SK-N-SH treated with all-trans-retinoic acid at 6 μM for 48 hours (cell line): Measurements from ENCODE around the gene PHYKPL.

Experiments used
- ATAC-seq: fragments of 200-7000 bp; cut with Tn5 transposase; 3 replicates; pipeline ENCODE4 v1.9.1; 2020; ENCODE audit warnings: mild to moderate bottlenecking, moderate library complexity
- ARNTL ChIP-seq: fragments of 450-650 bp; formaldehyde crosslinking; IDR thresholded peaks from 2 replicates; pipeline ENCODE4 v1.5.0; 2020; ENCODE audit warnings: low read depth, mild to moderate bottlenecking, moderate library complexity, borderline replicate concordance
- CSDC2 ChIP-seq: fragments of 250-450 bp; sonication (Bioruptor Pico); IDR thresholded peaks from 2 replicates; pipeline ENCODE4 v1.5.0; 2020; ENCODE audit warnings: mild to moderate bottlenecking, moderate library complexity
- CSRNP3 ChIP-seq: fragments of 250-450 bp; sonication (Bioruptor Pico); IDR thresholded peaks from 2 replicates; pipeline ENCODE4 v1.5.1; 2021; ENCODE audit warnings: mild to moderate bottlenecking, moderate library complexity
- ESRRG ChIP-seq: fragments of 250-450 bp; sonication (Bioruptor Pico); IDR thresholded peaks from 2 replicates; pipeline ENCODE4 v1.6.1; 2021; ENCODE audit warnings: mild to moderate bottlenecking
- GLIS3 ChIP-seq: fragments of 250-450 bp; sonication (Bioruptor Pico); IDR thresholded peaks from 2 replicates; pipeline ENCODE4 v1.5.0; 2020; ENCODE audit warnings: mild to moderate bottlenecking, moderate library complexity
- ISL1 ChIP-seq: fragments of 250-450 bp; sonication (Bioruptor Pico); IDR thresholded peaks from 2 replicates; pipeline ENCODE4 v2.1.2; 2022; ENCODE audit warnings: mild to moderate bottlenecking, moderate library complexity
- OSR1 ChIP-seq: fragments of 250-450 bp; sonication (Bioruptor Pico); IDR thresholded peaks from 2 replicates; pipeline ENCODE4 v1.8.0; 2022; ENCODE audit warnings: moderate library complexity, mild to moderate bottlenecking, inconsistent platforms
- PATZ1 ChIP-seq: fragments of 250-450 bp; sonication (Bioruptor Pico); IDR thresholded peaks from 2 replicates; pipeline ENCODE4 v1.8.0; 2020; ENCODE audit warnings: mild to moderate bottlenecking, moderate library complexity, borderline replicate concordance
- PPARA ChIP-seq: fragments of 250-450 bp; sonication (Bioruptor Pico); IDR thresholded peaks from 2 replicates; pipeline ENCODE4 v1.5.0; 2020; ENCODE audit warnings: mild to moderate bottlenecking, borderline replicate concordance
- RARB ChIP-seq: fragments of 250-450 bp; sonication (Bioruptor Pico); IDR thresholded peaks from 2 replicates; pipeline ENCODE4 v1.8.0; 2021; ENCODE audit warnings: mild to moderate bottlenecking, moderate library complexity
- SNAI2 ChIP-seq: fragments of 250-450 bp; sonication (Bioruptor Pico); IDR thresholded peaks from 2 replicates; pipeline ENCODE4 v1.5.0; 2020; ENCODE audit warnings: mild to moderate bottlenecking, moderate library complexity
- TCF4 ChIP-seq: fragments of 250-450 bp; sonication (Bioruptor Pico); IDR thresholded peaks from 2 replicates; pipeline ENCODE4 v1.8.0; 2021; ENCODE audit warnings: mild to moderate bottlenecking, moderate library complexity, borderline replicate concordance
- TOX ChIP-seq: fragments of 250-450 bp; sonication (Bioruptor Pico); IDR thresholded peaks from 2 replicates; pipeline ENCODE4 v1.8.0; 2021; ENCODE audit warnings: mild to moderate bottlenecking, moderate library complexity, borderline replicate concordance
- TSHZ2 ChIP-seq: fragments of 250-450 bp; sonication (Bioruptor Pico); IDR thresholded peaks from 2 replicates; pipeline ENCODE4 v1.5.0; 2020; ENCODE audit warnings: mild to moderate bottlenecking, moderate library complexity
- ZC3H10 ChIP-seq: fragments of 250-450 bp; sonication (Bioruptor Pico); IDR thresholded peaks from 2 replicates; pipeline ENCODE4 v1.5.1; 2021; ENCODE audit warnings: mild to moderate bottlenecking, moderate library complexity
- ZFP3 ChIP-seq: fragments of 250-450 bp; sonication (Bioruptor Pico); IDR thresholded peaks from 2 replicates; pipeline ENCODE4 v1.5.0; 2020; ENCODE audit warnings: mild to moderate bottlenecking, moderate library complexity
- ZFP30 ChIP-seq: fragments of 450-650 bp; formaldehyde crosslinking; IDR thresholded peaks from 2 replicates; pipeline ENCODE4 v1.5.0; 2022; ENCODE audit warnings: mild to moderate bottlenecking, moderate library complexity
- ZNF565 ChIP-seq: fragments of 450-650 bp; formaldehyde crosslinking; conservative IDR thresholded peaks from 2 replicates; pipeline ENCODE4 v1.5.0; 2020; ENCODE audit warnings: low read depth, mild to moderate bottlenecking, moderate library complexity
- ZNF70 ChIP-seq: fragments of 450-650 bp; formaldehyde crosslinking; IDR thresholded peaks from 2 replicates; pipeline ENCODE4 v1.5.0; 2020; ENCODE audit warnings: mild to moderate bottlenecking, moderate library complexity
- ZNF8 ChIP-seq: fragments of 450-650 bp; formaldehyde crosslinking; IDR thresholded peaks from 2 replicates; pipeline ENCODE4 v1.5.0; 2020; ENCODE audit warnings: mild to moderate bottlenecking, moderate library complexity
- TF ChIP-seq, protein P1 (sequence below): fragments of 250-450 bp; sonication (Bioruptor Pico); IDR thresholded peaks from 2 replicates; pipeline ENCODE4 v1.8.0; 2021; ENCODE audit warnings: low read depth, mild to moderate bottlenecking, moderate library complexity, borderline replicate concordance
- TF ChIP-seq, protein P2 (sequence below): fragments of 250-450 bp; sonication (Bioruptor Pico); IDR thresholded peaks from 2 replicates; pipeline ENCODE4 v1.5.1; 2020; ENCODE audit warnings: low read depth, mild to moderate bottlenecking, moderate library complexity

The PHYKPL gene

GRCh38 chr5:178246624-178247279, 14.2 kb upstream of the PHYKPL start:
- TF ChIP-seq PPARA (CRISPR knock-in tag) (no peak), ARNTL (no peak), RARB (CRISPR knock-in tag) (no peak), GLIS3 (CRISPR knock-in tag) (no peak), ZFP3 (no peak), ZC3H10 (no peak), ZNF70 (CRISPR knock-in tag) (no peak), TOX (CRISPR knock-in tag) (no peak), CSRNP3 (no peak), ZFP30 (no peak), OSR1 (CRISPR knock-in tag) (no peak), ZNF8 (CRISPR knock-in tag) (no peak), ESRRG (CRISPR knock-in tag) (no peak), ISL1 (no peak)
- TF ChIP-seq, protein P1, sequence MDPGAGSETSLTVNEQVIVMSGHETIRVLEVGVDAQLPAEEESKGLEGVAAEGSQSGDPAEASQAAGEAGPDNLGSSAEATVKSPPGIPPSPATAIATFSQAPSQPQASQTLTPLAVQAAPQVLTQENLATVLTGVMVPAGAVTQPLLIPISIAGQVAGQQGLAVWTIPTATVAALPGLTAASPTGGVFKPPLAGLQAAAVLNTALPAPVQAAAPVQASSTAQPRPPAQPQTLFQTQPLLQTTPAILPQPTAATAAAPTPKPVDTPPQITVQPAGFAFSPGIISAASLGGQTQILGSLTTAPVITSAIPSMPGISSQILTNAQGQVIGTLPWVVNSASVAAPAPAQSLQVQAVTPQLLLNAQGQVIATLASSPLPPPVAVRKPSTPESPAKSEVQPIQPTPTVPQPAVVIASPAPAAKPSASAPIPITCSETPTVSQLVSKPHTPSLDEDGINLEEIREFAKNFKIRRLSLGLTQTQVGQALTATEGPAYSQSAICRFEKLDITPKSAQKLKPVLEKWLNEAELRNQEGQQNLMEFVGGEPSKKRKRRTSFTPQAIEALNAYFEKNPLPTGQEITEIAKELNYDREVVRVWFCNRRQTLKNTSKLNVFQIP (CRISPR knock-in tag): no peak
- TF ChIP-seq, protein P2, sequence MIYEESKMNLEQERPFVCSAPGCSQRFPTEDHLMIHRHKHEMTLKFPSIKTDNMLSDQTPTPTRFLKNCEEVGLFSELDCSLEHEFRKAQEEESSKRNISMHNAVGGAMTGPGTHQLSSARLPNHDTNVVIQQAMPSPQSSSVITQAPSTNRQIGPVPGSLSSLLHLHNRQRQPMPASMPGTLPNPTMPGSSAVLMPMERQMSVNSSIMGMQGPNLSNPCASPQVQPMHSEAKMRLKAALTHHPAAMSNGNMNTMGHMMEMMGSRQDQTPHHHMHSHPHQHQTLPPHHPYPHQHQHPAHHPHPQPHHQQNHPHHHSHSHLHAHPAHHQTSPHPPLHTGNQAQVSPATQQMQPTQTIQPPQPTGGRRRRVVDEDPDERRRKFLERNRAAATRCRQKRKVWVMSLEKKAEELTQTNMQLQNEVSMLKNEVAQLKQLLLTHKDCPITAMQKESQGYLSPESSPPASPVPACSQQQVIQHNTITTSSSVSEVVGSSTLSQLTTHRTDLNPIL: no peak
- ATAC-seq: no peak

- ATAC-seq: no peak
- no peak for TF ChIP-seq ZFP30
- TF ChIP-seq ZNF565 (CRISPR knock-in tag): no peak
- no peak for TF ChIP-seq RARB (CRISPR knock-in tag)
- TF ChIP-seq ARNTL: no peak
- no peak for TF ChIP-seq OSR1 (CRISPR knock-in tag)
- TF ChIP-seq PPARA (CRISPR knock-in tag): no peak
- TF ChIP-seq CSDC2 (CRISPR knock-in tag): no peak
- TF ChIP-seq ISL1: no peak
- TF ChIP-seq ZC3H10: no peak
- no peak for TF ChIP-seq TOX (CRISPR knock-in tag)
- TF ChIP-seq ZFP3: no peak
- TF ChIP-seq TCF4 (CRISPR knock-in tag): no peak
- TF ChIP-seq PATZ1 (CRISPR knock-in tag): no peak
- no peak for TF ChIP-seq ZNF70 (CRISPR knock-in tag)
- TF ChIP-seq ZNF8 (CRISPR knock-in tag): no peak
Measured at GRCh38 chr5:178245389-178245788, 12.8 kb upstream of the PHYKPL start.

DNA sequence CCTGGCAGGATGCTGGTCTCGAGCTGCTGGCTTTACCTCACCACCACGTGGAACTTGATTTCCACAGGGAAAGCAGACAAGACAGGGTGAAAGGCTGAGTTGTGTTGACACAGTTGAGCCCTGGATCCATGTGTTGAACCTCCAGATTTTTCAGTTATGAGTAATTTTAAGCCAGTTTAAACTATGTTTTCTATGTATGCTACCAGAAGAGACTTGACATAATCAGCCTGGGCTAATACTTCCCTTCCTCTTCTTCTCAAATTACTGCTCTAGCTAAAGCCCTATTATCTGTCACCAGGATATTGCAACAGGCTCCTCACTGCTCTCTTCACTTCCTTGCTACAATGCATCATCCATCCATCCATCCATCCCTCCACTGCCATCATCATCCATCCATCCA, 12.0 kb upstream of the PHYKPL start:
- no peak for TF ChIP-seq ZFP3
- TF ChIP-seq ARNTL: no peak
- TF ChIP-seq ESRRG (CRISPR knock-in tag): no peak
- no peak for TF ChIP-seq OSR1 (CRISPR knock-in tag)
- no peak for TF ChIP-seq ZNF565 (CRISPR knock-in tag)
- no peak for TF ChIP-seq CSDC2 (CRISPR knock-in tag)
- TF ChIP-seq SNAI2 (CRISPR knock-in tag): no peak
- TF ChIP-seq TCF4 (CRISPR knock-in tag): no peak
- no peak for TF ChIP-seq TSHZ2 (CRISPR knock-in tag)
- no peak for TF ChIP-seq RARB (CRISPR knock-in tag)
- TF ChIP-seq CSRNP3: no peak
- TF ChIP-seq TOX (CRISPR knock-in tag): no peak
- TF ChIP-seq, protein P2: no peak
- TF ChIP-seq GLIS3 (CRISPR knock-in tag): no peak
- TF ChIP-seq PPARA (CRISPR knock-in tag): no peak
- TF ChIP-seq ZNF70 (CRISPR knock-in tag): no peak
- ATAC-seq: no peak
